ENCODE results near the gene STK39.

STK39 gene

DNA sequence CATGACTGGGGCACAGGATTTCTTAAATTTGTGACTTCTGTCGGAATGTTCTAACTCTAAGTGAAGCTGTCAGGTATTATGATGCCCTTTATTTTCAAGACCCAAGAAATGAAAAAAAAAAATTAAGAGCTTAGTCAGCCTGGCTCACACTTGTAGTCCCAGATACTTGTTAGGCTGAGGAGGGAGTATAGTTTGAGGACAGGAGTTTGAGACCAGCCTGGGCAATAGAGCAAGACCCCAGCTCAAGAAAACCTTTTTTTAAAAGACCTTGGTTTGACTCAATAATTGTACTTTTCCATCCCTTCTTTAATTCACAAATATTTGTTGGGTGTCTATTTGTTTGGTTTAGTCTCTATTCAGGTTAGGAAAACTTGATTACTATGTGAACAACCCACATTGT, 310.0 kb downstream of the STK39 start:
- no peak for DNase-seq (ENCODE audit: low read depth)

DNA sequence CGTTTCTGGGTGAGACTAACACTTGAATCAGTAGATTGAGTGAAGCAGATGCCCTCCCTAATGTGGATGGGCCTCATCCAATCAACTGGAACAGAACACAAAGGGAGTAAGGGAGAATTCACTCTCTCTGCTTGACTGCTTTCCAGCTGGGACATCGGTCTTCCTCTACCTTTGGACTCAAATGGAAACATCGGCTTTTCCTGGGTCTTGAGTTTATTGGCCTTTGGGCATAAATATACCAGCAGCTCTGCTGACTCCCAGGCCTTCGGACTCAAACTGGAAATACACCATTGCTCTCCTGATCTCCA, 311.6 kb downstream of the STK39 start:
- no peak for DNase-seq (ENCODE audit: low read depth)
- TF ChIP-seq, protein P1, sequence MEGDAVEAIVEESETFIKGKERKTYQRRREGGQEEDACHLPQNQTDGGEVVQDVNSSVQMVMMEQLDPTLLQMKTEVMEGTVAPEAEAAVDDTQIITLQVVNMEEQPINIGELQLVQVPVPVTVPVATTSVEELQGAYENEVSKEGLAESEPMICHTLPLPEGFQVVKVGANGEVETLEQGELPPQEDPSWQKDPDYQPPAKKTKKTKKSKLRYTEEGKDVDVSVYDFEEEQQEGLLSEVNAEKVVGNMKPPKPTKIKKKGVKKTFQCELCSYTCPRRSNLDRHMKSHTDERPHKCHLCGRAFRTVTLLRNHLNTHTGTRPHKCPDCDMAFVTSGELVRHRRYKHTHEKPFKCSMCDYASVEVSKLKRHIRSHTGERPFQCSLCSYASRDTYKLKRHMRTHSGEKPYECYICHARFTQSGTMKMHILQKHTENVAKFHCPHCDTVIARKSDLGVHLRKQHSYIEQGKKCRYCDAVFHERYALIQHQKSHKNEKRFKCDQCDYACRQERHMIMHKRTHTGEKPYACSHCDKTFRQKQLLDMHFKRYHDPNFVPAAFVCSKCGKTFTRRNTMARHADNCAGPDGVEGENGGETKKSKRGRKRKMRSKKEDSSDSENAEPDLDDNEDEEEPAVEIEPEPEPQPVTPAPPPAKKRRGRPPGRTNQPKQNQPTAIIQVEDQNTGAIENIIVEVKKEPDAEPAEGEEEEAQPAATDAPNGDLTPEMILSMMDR (IDR thresholded peaks at IDR 0.05; ENCODE audit: low read length, missing control alignments) = no peak
- no peak overlapping the region for H3K4me3 ChIP-seq (replicated peaks; ENCODE audit: low read depth, low read length)

More for the DNA sequence above, 310.0 kb downstream of the STK39 start:
- TF ChIP-seq, protein P1 (IDR thresholded peaks at IDR 0.05; ENCODE audit: low read length, missing control alignments) = no peak
- no peak overlapping the region for H3K4me3 ChIP-seq (replicated peaks; ENCODE audit: low read depth, low read length)

DNA sequence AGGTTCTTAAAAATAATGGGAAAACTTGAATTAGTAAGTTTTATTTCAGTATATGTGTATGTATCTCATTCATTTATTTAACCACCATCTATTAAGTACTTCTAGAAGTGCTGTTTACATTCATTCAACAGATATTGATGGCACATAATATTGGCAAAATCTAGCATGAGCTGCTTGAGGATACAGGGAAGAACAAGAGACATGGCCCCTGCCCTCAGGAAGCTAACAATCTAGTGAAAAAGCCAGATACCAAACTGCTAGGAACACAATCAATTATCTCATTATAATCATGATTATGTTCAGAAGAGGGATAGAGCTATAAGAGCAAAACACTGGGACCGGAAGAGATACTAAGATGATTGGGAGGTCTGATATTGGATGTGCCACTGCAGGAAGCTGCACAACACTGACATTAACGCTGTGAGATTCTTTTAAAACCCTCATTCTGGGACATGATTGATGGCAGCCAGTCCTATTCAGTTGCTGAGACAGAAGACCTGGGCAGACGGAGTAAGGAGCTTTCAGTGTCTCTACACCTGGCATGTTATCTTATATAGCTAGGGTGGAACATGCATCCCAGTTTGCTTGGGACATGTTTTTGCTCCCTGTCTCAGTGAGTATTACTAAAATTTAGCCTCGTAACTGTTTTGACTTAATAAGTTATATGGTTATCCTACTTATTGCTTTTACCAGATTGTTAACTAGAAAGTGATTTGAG, 314.1 kb downstream of the STK39 start:
- H3K4me3 ChIP-seq (replicated peaks; ENCODE audit: low read depth, low read length) = no peak overlapping the region
- TF ChIP-seq, protein P1 (IDR thresholded peaks at IDR 0.05; ENCODE audit: low read length, missing control alignments) = no peak
- DNase-seq (ENCODE audit: low read depth) = no peak

DNA sequence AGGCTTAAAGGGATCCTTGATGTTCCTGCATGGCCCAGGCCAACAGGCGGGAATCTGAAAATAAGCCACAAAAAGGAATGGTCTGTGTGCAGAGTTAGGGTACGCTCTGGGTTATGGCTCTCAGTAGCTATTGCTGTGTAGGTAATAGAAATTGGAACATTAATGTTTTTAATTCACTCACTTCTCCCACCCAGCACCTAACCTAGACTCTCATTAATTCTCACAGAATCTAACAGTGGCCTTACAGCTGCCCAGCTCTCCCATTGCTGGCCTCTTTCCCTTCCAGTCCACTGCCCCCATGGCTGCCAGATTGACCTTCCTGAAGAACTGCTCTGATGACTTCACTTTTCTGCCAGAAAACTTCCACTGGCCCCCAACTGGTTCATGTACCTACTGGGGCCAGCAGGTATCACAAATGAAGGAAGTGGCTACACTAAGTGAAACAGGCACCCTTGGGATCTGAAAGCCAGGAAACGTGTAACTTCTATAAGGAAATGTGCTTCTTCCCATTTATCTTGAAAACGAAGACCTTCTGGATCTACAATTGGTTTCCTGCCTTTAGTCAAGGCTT, 315.2 kb downstream of the STK39 start:
- TF ChIP-seq, protein P1 (IDR thresholded peaks at IDR 0.05; ENCODE audit: low read length, missing control alignments) = no peak
- no peak for DNase-seq (ENCODE audit: low read depth)
- H3K4me3 ChIP-seq (replicated peaks; ENCODE audit: low read depth, low read length) = no peak overlapping the region

DNA sequence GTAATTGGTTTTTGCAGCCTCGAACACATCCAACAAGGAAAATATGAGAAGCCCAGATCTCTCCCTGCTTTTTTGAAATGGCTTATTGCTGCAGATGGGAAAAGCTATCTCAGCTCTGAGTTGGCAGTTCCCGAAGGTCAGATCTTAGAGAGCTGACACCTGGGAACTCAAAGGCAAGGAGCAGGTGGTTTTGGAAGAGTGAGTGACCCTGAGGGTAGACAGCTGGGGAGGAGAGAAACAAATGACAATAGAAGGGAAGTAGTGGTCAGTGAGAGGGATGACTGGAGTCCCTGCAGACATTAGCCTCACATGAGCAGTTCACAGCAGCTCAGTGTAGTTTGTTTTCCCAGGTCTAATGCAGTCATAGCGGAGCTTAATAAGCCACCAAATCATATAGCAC, 317.9 kb downstream of the STK39 start:
- no peak overlapping the region for H3K4me3 ChIP-seq (replicated peaks; ENCODE audit: low read depth, low read length)
- DNase-seq (ENCODE audit: low read depth) = no peak
- TF ChIP-seq, protein P1 (IDR thresholded peaks at IDR 0.05; ENCODE audit: low read length, missing control alignments) = no peak

DNA sequence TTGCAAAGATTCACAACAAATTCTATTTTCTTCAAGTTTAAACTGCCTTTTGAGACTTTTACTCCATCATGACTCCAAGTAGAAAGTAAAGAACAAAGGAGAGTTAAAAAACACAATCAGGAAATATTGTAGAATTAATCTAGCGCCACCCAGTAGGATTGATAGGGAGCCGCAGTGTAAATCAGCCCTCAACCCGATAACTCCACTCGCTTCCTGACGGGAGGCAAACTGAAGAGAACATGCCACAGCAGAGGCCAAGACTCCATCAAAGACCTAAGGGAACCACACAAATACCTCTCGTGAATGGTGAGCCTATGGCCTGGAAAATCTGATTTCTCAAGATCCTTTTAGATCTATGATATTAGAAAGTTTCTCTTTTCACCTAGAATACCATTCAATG, 319.0 kb downstream of the STK39 start:
- H3K4me3 ChIP-seq (replicated peaks; ENCODE audit: low read depth, low read length) = no peak overlapping the region
- DNase-seq (ENCODE audit: low read depth) = no peak
- TF ChIP-seq, protein P1 (IDR thresholded peaks at IDR 0.05; ENCODE audit: low read length, missing control alignments) = no peak

DNA sequence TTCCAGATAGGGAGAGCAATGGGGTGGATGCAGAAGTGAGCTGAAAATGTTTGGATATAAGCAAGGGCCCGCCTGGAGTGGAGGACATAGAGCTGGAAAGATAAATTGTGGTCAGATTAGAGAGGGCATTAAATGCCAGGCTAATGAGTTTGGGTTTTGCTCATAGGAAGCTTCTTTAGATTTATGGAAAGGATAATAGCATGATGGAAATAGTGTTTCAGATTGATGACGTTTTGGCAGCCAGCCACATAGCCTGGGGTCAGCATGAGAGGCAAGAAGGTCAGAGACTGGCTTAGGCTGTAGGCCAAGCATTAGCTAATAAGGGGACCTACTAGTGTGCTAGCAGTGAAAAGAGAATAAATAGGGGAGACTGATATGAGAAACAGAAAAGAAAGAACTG, 321.6 kb downstream of the STK39 start:
- no peak for DNase-seq (ENCODE audit: low read depth)
- TF ChIP-seq, protein P1 (IDR thresholded peaks at IDR 0.05; ENCODE audit: low read length, missing control alignments) = no peak
- no peak overlapping the region for H3K4me3 ChIP-seq (replicated peaks; ENCODE audit: low read depth, low read length)
